LNCAP (cell line): ENCODE measurements around the gene GJB6.

Experiments used
- CTCF ChIP-seq: fragments of 450-650 bp; IDR thresholded peaks from 2 replicates; pipeline ENCODE4 v1.5.1; 2017; ENCODE audit warnings: mild to moderate bottlenecking

The GJB6 gene

GRCh38 chr13:20263393-20264044 is 31.4 kb upstream of the GJB6 start:
- no peak for TF ChIP-seq CTCF

DNA sequence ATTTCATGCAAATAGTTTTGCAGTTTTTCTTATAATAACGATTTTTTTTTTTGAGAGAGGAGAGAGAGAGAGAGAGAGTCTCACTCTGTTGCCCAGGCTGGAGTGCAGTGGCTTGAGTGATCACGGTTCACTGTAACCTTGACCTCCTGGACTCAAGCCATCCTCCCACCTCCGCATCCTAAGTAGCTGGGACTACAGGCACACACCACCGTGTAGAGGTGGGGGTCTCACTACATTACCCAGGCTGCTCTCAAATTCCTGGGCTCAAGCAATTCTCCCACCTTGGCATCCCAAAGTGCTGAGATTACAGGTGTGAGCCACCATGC is 26.8 kb upstream of the GJB6 start:
- no peak for TF ChIP-seq CTCF

DNA sequence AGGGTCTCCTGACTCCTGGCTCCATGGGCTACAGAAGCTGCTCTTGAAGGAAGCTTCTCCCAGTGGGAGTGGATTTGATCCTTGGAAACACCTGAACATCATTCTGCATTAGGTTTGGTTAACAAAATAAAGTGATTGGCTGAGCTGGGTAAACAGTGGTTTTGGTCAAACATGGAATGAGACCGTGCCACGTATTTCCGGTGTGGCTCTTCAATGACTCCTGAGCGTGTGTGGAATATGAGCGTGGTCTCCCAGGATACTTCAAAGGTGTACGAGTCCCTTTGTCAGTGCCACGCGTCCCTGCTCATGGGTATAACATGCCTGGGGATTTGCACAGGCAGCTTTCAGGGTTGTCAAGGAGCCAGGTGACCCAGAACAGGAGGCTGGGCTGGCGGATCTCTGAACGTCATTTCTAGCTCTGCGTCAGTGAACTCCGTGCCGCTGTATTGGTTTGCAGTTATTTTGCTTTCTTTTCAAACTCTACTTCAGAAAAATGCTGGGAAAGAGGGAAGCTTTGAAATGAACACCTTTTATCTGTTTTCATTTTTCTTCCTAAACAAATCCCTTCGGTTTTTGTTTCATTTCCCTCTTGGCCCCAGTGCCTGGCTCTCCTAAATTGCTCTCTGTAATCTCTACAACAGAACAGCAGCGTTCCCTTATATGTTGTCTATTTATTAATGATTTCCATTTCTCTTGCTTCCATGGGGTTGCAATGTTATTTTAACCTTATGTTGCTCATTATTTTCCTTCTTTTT is 26.3 kb upstream of the GJB6 start:
- no peak for TF ChIP-seq CTCF

DNA sequence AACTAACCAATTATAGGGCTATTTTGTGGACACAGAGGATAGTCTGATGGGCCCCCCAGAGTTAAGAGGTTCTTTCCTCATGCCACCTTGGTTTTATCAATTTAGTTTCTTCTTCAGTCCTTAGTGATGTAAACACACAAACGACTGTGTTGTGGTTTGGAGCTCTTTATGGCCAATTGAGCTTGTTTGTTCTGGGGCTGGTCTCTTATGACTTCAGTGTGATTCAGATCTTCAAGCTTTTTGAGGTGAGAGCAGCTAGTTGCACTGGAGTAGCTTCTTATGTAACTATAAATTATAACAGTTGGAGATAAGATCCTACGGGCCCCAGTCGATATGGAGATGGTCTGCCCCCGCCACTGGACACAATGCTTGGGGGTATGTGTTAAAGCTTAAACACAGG is 22.0 kb upstream of the GJB6 start:
- no peak for TF ChIP-seq CTCF

- no peak for TF ChIP-seq CTCF
Observed at GRCh38 chr13:20249913-20250312, 17.8 kb upstream of the GJB6 start.

- no peak for TF ChIP-seq CTCF
Observed at GRCh38 chr13:20247963-20248362, 15.8 kb upstream of the GJB6 start.

GRCh38 chr13:20247403-20247802 is 15.3 kb upstream of the GJB6 start:
- no peak for TF ChIP-seq CTCF

- TF ChIP-seq CTCF: no peak
Observed at GRCh38 chr13:20241593-20241992, 9.5 kb upstream of the GJB6 start.
